HG03469 (cell line): Measurements from ENCODE around the gene SECTM1.
"Not testable (repeated sequence)": the region's sequence is repeated elsewhere in the genome, so short reads cannot be mapped to it uniquely, and the experiment has no call there.

ENCODE experiments used
- ATAC-seq: cut with Tn5 transposase; IDR thresholded peaks from one replicate; pipeline ENCODE4 v1.9.1; 2021; ENCODE audit warnings: mild to moderate bottlenecking, moderate library complexity, moderate number of reproducible peaks; ENCODE audit not compliant: unreplicated experiment

The SECTM1 gene

DNA sequence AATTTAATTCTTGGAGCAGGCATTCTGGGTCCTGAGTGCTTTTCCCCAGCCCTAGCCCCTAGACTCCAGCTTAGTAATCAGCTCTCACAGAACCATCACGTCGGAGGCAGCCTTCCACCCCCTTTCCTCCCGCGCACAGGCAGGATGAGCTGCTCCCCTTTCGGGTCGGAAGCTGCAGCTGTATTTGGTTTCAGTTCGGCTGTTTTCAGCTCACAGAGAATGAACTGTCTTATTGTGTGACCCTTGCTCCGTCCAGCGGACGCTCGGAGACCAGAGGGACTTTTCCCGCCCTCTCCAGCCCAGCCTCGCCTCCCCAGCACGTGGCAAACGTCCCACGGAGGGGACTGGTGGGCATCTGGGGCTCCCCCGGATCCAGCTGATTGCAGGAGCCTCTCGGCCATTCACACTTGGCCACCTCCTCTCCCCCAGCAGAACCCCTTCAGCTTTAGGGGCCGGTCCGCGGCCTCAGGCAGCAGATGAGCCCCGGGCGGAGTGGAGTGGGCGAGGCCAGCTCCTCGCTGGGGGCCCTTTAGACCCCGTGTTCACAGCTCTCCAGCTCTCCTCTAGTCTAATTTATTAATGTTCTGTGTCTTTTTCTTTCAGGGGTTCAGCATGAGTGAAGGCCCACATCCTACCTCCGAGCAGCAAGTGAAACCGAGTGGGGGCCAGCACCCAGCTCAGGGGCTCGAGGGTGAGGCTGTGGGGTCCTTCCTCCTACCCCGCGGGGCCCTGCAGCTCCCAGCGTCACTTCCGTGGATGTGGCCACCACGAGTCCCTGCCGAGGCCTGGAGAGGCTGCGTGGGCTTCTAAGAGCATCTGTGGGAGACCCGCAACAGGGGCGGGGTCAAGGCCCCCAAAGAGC lies 37.1 kb upstream of the SECTM1 start:
- ATAC-seq = no peak

DNA sequence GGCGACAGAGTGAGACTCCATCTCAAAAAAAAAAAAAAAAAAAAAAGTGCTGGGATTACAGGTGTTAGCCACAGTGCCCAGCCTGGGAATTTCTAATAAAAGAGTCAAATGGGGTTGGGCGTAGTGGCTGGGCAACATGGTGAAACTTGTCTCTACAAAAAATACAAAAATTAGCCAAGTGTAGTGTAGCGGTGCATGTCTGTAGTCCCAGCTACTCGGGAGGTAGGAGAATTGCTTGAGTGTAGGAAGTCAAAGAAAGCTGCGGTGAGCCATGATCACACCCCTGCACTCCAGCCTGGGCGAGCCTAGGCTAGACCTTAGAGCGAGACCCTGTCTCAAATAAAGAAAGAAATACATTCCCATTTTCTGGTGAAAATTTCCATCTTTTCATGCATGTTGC lies 35.6 kb upstream of the SECTM1 start:
- no peak for ATAC-seq

GRCh38 chr17:82367724-82368524 lies 34.4 kb upstream of the SECTM1 start:
- ATAC-seq = no peak

DNA sequence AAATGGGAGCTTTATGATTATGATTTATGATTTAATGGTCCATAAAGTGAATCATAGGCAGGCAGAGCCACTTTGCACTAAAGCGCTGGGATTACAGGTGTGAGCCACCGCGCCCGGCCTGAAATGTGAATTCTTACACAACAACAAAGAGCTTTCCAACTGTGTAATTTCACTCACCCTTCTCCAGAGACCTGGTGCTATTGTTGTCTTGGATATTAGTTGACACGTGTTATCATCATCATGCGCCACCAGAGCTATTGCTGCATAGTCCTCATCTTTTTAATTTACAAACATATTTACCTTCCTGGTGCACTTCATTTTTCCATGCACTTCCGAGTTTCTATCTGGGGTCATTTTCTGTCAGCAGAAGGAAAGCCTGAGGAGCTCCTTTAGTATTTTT lies 33.2 kb upstream of the SECTM1 start:
- no peak for ATAC-seq

- no peak for ATAC-seq
Observed at GRCh38 chr17:82365606-82366295, 32.2 kb upstream of the SECTM1 start.

- no peak for ATAC-seq
Observed at GRCh38 chr17:82361885-82362633, 28.5 kb upstream of the SECTM1 start.

- not testable (repeated sequence) for ATAC-seq
Observed at GRCh38 chr17:82359451-82360074, 26.0 kb upstream of the SECTM1 start.

GRCh38 chr17:82358465-82359350 lies 25.1 kb upstream of the SECTM1 start, which contains the start of gene TEX19:
Gene TEX19 (plus strand): TSS chr17:82359247. CDS start chr17:82362151, 2,904 bp downstream.
- no peak for ATAC-seq

GRCh38 chr17:82357394-82357793 lies 23.8 kb upstream of the SECTM1 start:
- no peak for ATAC-seq

- no peak for ATAC-seq
Observed at GRCh38 chr17:82356845-82357355, 23.3 kb upstream of the SECTM1 start.

DNA sequence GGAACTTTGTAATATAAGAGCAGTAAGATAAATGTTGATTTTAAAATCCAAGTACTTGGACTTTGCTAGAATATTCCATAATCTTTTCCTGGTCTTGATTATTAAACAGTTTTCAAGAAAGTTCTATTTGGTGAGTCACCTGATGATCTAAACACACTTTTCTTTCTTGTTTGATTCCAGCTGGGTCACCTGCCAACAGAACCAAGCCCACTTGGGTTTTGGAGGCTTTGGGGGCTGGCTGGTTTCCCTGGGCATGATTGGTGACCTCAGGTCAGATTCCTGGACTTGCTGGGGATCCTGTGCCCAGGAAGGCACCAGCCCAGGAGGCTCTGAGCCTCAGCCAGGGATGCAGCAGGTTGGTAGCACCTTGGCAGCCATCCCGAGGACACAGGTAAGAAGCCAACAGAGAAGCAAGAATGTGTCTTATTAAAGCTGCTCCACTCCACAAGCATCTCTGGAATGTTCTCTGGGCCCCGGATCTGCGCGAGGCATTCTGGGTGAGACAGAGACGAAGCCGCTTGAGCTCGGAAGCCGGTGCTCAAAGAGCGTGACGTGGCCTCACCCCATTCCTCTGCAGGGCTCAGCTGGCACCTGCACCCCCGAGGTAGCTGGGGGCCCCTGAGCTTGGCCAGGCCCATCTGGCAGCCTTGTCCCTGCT lies 22.3 kb upstream of the SECTM1 start:
- no peak for ATAC-seq

DNA sequence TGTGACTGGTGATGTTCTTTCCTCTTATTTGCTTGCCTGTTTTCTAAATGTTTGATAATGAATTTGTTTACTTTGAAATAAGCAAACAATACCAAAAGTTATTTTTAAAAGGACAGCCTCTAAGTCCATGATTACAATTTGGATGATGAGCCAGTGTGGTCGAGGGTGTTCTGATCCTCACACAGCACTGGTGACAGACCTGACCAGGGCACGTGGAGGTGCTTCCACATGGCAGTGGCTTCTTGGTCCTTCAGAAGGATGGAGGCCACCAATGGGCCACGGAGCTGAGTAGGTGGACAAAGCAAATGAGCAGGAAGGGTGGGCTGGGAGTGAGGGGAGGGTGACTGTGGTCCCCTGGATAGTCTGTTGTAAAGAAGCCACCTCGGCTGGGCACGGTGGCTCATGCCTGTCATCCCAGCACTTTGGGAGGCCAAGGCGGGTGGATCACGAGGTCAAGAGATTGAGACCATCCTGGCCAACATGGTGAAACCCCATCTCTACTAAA lies 21.3 kb upstream of the SECTM1 start:
- ATAC-seq = no peak

GRCh38 chr17:82353484-82353883 lies 19.9 kb upstream of the SECTM1 start:
- ATAC-seq = no peak

- ATAC-seq = no peak
Observed at GRCh38 chr17:82351713-82352488, 18.3 kb upstream of the SECTM1 start.

GRCh38 chr17:82351254-82351712 lies 17.7 kb upstream of the SECTM1 start:
- no peak for ATAC-seq

GRCh38 chr17:82350182-82351030 lies 16.8 kb upstream of the SECTM1 start:
- ATAC-seq = no peak
